HCT116 (cell line): ENCODE results near the gene PCBP3.

Experiments
- CEBPB ChIP-seq: IDR thresholded peaks from 2 replicates; pipeline ENCODE4 v1.6.1; 2012; ENCODE audit warnings: low read depth
- EGR1 ChIP-seq: IDR thresholded peaks from 2 replicates; pipeline ENCODE4 v1.6.1; 2012; ENCODE audit warnings: low read depth
- EZH2 ChIP-seq: fragments of 200-600 bp; sonication (generic); IDR thresholded peaks from 2 replicates; pipeline ENCODE4 v1.6.1; 2017; ENCODE audit warnings: antibody characterized with exemption, mixed run types
- EZH2phosphoT487 ChIP-seq: fragments of 200-600 bp; IDR thresholded peaks from 2 replicates; pipeline ENCODE4 v1.6.1; 2018; ENCODE audit warnings: antibody characterized with exemption, borderline replicate concordance
- POLR2A ChIP-seq: IDR thresholded peaks from 2 replicates; pipeline ENCODE4 v1.7.0; 2011; ENCODE audit warnings: borderline replicate concordance; ENCODE audit not compliant: insufficient read depth, insufficient read length; ENCODE audit errors: extremely low read depth
- POLR2AphosphoS5 ChIP-seq: IDR thresholded peaks from 2 replicates; pipeline ENCODE4 v1.6.1; 2011; ENCODE audit warnings: mild to moderate bottlenecking, low read depth, low read length, moderate library complexity
- RAD21 ChIP-seq: IDR thresholded peaks from 2 replicates; pipeline ENCODE4 v1.6.1; 2012; ENCODE audit warnings: low read depth, mild to moderate bottlenecking
- SP1 ChIP-seq: IDR thresholded peaks from 2 replicates; pipeline ENCODE4 v1.6.1; 2012; ENCODE audit warnings: low read depth
- YY1 ChIP-seq: IDR thresholded peaks from 2 replicates; pipeline ENCODE4 v1.6.1; 2011; ENCODE audit warnings: low read length, low read depth, moderate library complexity, mild to moderate bottlenecking; ENCODE audit not compliant: insufficient replicate concordance; ENCODE audit errors: extremely low read depth
- ZBTB33 ChIP-seq: IDR thresholded peaks from 2 replicates; pipeline ENCODE4 v1.6.1; 2011; ENCODE audit warnings: mild to moderate bottlenecking, low read length, moderate library complexity; ENCODE audit not compliant: insufficient replicate concordance; ENCODE audit errors: extremely low read depth
- ZFX ChIP-seq: fragments of 450-650 bp; IDR thresholded peaks from 2 replicates; pipeline ENCODE4 v1.6.1; 2017
- ZNF274 ChIP-seq: fragments of 200-500 bp; sonication (Bioruptor generic); IDR thresholded peaks from 2 replicates; pipeline ENCODE4 v1.6.1; 2014; ENCODE audit warnings: mild to moderate bottlenecking, low read depth, low read length, inconsistent platforms
- TF ChIP-seq, protein P1 (sequence below), 3 experiments: fragments of 200-600 bp in 1 of 3; sonication (generic) in 1 of 3; IDR thresholded peaks in 2 of 3; conservative IDR thresholded peaks in 1 of 3; 2 replicates each; pipeline ENCODE4 v1.5.1; 2012 to 2017; ENCODE audit warnings: low read depth in 2 of 3, low read length in 2 of 3, antibody characterized with exemption in 1 of 3, borderline replicate concordance in 1 of 3, control low read depth in 1 of 3, mild to moderate bottlenecking in 1 of 3, mixed read lengths in 1 of 3, mixed run types in 1 of 3, moderate library complexity in 1 of 3; ENCODE audit not compliant: insufficient read depth in 1 of 3
- TF ChIP-seq, protein P2 (sequence below): IDR thresholded peaks from 2 replicates; pipeline ENCODE4 v1.6.1; 2012

DNA sequence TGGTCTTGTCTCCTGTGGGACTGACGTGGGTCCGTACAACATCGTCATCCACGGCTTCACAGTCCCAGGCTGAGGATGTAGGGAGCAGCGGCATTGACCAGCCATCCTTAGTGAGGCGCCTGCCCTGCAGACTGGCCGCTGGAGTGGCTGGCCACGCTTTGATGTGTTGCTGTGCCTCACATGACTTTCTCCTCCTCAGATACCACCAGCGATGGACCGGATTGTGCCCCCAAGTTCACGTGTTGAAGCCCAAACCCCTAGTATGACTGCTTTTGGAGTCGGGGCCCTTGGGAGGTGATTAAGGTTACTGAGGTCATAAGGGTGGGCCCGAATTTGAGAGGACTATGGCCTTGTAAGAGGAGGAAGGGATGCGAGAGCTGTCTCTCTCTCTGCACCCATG is 122.5 kb downstream of the PCBP3 start:
- TF ChIP-seq, protein P1, sequence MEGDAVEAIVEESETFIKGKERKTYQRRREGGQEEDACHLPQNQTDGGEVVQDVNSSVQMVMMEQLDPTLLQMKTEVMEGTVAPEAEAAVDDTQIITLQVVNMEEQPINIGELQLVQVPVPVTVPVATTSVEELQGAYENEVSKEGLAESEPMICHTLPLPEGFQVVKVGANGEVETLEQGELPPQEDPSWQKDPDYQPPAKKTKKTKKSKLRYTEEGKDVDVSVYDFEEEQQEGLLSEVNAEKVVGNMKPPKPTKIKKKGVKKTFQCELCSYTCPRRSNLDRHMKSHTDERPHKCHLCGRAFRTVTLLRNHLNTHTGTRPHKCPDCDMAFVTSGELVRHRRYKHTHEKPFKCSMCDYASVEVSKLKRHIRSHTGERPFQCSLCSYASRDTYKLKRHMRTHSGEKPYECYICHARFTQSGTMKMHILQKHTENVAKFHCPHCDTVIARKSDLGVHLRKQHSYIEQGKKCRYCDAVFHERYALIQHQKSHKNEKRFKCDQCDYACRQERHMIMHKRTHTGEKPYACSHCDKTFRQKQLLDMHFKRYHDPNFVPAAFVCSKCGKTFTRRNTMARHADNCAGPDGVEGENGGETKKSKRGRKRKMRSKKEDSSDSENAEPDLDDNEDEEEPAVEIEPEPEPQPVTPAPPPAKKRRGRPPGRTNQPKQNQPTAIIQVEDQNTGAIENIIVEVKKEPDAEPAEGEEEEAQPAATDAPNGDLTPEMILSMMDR (IDR thresholded peaks at IDR 0.05 in 2 of 3, conservative IDR thresholded peaks at IDR 0.05 in 1 of 3; ENCODE audit: borderline replicate concordance in 1 of 3, insufficient read depth in 1 of 3, low read depth in 2 of 3, low read length in 2 of 3): no peak
- no peak for TF ChIP-seq POLR2A
- no peak for TF ChIP-seq ZFX
- no peak for TF ChIP-seq SP1
- TF ChIP-seq YY1: no peak
- no peak for TF ChIP-seq EGR1
- TF ChIP-seq ZNF274: no peak
- no peak for TF ChIP-seq POLR2AphosphoS5
- no peak for TF ChIP-seq CEBPB
- no peak for TF ChIP-seq EZH2phosphoT487
- no peak for TF ChIP-seq RAD21
- no peak for TF ChIP-seq EZH2
- TF ChIP-seq, protein P2, sequence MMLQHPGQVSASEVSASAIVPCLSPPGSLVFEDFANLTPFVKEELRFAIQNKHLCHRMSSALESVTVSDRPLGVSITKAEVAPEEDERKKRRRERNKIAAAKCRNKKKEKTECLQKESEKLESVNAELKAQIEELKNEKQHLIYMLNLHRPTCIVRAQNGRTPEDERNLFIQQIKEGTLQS: no peak
- no peak for TF ChIP-seq ZBTB33
